ENCODE results near the gene WNT9B.

WNT9B gene

DNA sequence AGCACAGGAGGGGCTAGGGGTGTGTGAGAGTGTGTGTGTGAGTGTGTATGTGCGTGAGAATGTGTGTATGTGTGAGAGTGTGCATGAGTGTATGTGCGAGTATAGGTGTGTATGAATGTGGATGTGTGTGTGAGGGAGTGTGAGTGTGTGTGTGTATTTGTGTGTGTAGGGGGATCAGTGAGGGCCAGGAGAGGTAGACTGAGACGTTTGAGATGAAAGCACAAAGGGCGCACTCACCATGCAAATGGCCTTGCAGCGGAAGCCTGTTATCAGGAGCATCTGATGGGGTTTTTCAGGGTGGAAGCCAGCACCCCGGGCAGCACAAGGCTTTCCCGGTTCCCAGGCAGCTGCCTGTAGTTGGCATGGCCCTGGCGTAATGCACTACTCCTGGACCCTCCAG lies 14.9 kb downstream of the WNT9B start:
- TF ChIP-seq, protein P1, sequence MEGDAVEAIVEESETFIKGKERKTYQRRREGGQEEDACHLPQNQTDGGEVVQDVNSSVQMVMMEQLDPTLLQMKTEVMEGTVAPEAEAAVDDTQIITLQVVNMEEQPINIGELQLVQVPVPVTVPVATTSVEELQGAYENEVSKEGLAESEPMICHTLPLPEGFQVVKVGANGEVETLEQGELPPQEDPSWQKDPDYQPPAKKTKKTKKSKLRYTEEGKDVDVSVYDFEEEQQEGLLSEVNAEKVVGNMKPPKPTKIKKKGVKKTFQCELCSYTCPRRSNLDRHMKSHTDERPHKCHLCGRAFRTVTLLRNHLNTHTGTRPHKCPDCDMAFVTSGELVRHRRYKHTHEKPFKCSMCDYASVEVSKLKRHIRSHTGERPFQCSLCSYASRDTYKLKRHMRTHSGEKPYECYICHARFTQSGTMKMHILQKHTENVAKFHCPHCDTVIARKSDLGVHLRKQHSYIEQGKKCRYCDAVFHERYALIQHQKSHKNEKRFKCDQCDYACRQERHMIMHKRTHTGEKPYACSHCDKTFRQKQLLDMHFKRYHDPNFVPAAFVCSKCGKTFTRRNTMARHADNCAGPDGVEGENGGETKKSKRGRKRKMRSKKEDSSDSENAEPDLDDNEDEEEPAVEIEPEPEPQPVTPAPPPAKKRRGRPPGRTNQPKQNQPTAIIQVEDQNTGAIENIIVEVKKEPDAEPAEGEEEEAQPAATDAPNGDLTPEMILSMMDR (IDR thresholded peaks at IDR 0.05; ENCODE audit: insufficient read depth, low read depth, low read length, missing control alignments): no peak
- no peak overlapping the region for H3K4me3 ChIP-seq (ENCODE audit: low read length)
- no peak for DNase-seq (ENCODE audit: low read depth)

DNA sequence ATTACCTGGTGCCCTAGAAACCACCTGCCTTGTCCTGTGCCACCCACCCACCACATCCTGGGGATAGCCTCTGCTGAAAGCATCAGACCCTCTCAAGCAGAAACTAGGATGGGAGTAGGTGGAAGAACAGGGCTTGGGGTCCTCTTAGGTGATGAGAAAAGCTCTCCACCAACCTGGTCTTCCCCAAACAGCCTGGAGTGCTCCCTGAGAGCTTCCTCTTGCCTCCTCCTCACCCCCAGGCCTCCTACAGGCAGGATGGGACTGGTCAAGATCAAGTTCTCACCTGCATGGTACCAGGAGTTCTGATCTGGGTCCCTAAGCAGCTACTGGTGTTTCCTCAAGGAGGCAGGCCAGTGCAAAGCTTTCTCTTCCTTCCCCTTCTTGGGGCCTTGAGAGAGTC lies 15.4 kb downstream of the WNT9B start:
- H3K4me3 ChIP-seq (ENCODE audit: low read length): no peak overlapping the region
- DNase-seq (ENCODE audit: low read depth): no peak
- TF ChIP-seq, protein P1 (IDR thresholded peaks at IDR 0.05; ENCODE audit: insufficient read depth, low read depth, low read length, missing control alignments): no peak

DNA sequence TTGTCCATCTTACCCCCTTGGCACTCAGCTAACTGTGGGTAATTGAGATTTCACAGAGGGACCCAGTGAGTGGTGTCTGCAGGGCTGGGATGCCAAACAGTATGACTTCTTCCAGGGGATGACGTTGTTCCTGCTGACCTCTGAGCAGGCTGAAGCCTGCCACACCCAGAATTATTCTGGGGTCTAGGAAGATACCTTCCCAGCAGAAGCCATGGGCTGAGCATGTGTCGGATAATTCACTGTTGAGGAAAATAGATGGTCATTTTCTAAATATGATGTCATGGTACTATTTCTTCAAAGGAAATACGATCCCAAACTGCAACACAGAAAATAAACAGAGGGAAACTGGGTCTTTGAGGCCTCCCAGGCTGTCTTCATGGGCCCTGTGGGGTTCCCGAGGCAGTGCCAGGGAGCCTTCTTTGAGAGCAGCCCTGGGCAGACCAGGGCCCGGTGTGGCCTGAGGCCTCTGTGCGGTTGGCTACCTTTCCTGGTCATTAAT lies 17.4 kb downstream of the WNT9B start:
- TF ChIP-seq, protein P1 (IDR thresholded peaks at IDR 0.05; ENCODE audit: insufficient read depth, low read depth, low read length, missing control alignments): no peak
- H3K4me3 ChIP-seq (ENCODE audit: low read length): no peak overlapping the region
- DNase-seq (ENCODE audit: low read depth): no peak

DNA sequence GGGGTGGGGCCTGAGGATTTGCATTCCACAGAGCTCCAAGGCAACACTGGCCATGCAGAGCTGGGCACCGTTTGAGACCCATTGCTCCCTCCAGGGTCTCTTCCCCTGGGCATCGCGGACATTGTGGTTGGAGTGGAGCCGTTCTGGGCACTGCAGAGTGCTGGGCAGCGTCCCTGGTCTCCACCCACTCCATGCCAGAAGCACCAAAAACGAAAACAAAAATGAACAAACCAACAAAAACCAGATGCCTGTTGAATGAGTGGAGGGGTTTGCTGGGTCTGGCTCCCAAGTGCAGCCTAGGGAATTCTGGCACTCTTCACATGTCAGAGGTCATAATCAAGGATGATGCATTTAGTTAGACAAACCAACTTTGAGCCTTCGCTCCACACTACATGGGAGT lies 17.9 kb downstream of the WNT9B start:
- TF ChIP-seq, protein P1 (IDR thresholded peaks at IDR 0.05; ENCODE audit: insufficient read depth, low read depth, low read length, missing control alignments): no peak
- no peak for DNase-seq (ENCODE audit: low read depth)

DNA sequence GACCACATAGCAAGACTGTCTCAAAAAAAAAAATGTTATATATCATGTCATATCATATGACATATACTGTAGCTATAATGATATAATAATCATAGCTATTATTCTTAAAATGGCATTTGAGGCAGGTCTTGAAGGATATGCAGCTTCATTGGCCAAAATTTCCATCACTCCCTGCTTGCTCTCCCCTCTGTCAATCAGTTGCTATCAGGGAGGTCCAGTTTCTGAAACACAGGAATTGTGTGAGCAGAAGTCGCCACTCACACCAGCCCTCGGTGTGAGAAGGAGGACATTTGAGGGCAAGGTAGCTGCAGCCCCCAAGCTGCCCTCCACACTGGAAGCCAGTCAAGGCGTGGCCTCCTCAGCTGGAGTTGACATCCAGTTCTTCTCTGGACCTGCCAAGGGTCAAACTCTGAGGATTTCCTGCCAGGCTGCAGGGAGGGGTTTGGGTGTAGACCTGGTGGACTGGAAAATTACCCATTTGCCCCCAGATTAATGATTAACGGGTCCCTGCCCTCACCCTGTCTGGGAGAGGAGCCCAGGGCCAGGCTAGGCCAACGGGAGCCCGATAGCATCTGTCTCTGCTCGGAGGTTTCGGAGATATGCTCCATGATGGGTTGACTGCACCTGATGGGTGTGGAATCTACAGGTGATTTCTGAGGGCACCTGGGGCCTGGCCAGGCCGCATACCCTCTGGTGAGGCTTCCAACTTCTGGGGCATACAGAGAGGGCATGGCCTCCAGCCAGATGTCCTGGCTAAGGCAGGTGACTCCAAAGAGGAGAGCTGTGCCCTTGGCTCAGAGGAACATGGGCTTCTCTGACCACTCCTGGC lies 18.8 kb downstream of the WNT9B start:
- TF ChIP-seq, protein P1 (IDR thresholded peaks at IDR 0.05; ENCODE audit: insufficient read depth, low read depth, low read length, missing control alignments): no peak
- DNase-seq (ENCODE audit: low read depth): no peak
- H3K4me3 ChIP-seq (ENCODE audit: low read length): no peak overlapping the region

More for the DNA sequence above, 17.9 kb downstream of the WNT9B start:
- no peak overlapping the region for H3K4me3 ChIP-seq (ENCODE audit: low read length)

DNA sequence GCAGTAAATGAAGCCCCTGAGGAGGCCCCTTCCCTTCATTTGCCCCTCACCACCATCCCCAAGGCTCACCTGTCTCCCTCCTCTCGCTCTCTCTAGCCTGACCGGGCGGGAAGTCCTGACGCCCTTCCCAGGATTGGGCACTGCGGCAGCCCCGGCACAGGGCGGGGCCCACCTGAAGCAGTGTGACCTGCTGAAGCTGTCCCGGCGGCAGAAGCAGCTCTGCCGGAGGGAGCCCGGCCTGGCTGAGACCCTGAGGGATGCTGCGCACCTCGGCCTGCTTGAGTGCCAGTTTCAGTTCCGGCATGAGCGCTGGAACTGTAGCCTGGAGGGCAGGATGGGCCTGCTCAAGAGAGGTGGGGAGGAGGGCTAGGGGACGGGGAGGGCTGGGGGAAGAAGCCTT lies 21.0 kb downstream of the WNT9B start:
- DNase-seq (ENCODE audit: low read depth): no peak
- TF ChIP-seq, protein P1 (IDR thresholded peaks at IDR 0.05; ENCODE audit: insufficient read depth, low read depth, low read length, missing control alignments): no peak
- H3K4me3 ChIP-seq (ENCODE audit: low read length): no peak overlapping the region
